Measurements from ENCODE around the gene CEP164.
"Not testable (repeated sequence)": the region's sequence is repeated elsewhere in the genome, so short reads cannot be mapped to it uniquely, and the experiment has no call there.

The CEP164 gene

GRCh38 chr11:117305145-117305544 lies 22.5 kb upstream of the CEP164 start:
- no peak for DNase-seq (ENCODE audit: low read depth in 2 of 2)

- no peak for DNase-seq (ENCODE audit: low read depth in 2 of 2)
These were observed 18.3 kb upstream of the CEP164 start for GRCh38 chr11:117309310-117309709.

GRCh38 chr11:117313091-117313490 lies 14.6 kb upstream of the CEP164 start:
- no peak for DNase-seq (ENCODE audit: low read depth in 2 of 2)

DNA sequence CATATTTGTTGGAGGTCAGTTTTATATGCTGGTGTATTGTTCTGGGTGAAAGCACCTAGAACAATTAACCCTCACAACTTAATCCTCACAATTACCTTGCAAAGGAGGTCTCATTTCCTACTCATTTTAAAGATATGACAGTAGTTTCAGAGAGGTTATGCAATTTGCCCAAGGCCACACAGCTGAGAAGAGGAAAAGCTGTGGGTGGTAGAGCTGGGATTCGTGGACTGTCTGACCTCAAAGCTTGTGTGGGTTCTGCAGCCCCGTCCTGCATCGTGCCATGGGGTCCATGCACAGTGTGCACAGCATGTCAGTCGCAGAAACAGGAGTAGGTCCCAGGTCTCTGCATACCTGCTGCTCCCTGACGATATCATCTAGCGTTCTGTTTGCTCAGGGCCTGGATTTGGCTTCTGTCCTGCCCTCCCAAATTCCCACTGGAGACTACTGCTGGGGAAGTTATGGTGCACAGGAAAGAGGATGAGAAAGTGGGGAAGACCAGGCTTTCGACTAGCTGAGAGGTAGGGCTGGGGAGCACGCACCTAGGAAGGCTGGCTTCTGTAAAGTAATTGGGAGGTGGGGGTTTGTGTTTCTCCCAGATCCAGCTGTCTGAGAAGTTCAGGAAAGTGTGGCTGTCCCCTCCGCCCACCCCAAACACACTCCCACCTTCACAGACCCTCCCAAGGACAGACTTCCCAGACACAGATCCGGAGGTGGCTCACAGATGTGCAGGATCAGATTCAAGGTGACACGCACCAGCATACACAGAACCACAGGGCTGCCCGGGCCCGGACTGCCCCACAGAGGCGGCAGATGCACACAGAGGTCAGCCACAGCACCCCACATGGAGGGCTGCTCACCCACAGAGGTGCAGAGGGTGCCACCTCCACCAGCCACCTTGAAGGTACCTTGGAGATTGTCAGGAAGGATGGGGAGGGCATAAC lies 13.6 kb upstream of the CEP164 start:
- no peak for DNase-seq (ENCODE audit: low read depth in 2 of 2)

DNA sequence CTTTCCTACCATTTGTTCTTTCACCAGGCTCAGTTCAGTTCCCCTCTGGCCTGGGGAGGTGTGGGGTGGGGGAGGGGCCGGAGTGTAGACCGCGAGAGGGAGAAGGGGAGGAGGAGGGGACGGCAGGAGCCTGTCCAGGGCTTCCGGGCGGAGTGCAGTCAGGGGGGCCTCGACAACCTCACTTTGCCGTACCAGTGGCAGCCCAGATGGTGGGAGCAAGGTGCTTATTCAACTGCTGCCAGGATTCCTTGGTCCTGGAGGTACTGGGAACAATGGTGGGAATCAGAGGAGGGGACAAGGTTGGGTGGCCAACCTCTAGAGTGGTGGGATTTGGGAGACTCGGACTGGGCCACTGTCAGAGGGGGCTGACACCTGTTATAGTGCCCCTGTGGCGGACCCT lies 12.8 kb upstream of the CEP164 start:
- DNase-seq (ENCODE audit: low read depth in 2 of 2) = no peak

DNA sequence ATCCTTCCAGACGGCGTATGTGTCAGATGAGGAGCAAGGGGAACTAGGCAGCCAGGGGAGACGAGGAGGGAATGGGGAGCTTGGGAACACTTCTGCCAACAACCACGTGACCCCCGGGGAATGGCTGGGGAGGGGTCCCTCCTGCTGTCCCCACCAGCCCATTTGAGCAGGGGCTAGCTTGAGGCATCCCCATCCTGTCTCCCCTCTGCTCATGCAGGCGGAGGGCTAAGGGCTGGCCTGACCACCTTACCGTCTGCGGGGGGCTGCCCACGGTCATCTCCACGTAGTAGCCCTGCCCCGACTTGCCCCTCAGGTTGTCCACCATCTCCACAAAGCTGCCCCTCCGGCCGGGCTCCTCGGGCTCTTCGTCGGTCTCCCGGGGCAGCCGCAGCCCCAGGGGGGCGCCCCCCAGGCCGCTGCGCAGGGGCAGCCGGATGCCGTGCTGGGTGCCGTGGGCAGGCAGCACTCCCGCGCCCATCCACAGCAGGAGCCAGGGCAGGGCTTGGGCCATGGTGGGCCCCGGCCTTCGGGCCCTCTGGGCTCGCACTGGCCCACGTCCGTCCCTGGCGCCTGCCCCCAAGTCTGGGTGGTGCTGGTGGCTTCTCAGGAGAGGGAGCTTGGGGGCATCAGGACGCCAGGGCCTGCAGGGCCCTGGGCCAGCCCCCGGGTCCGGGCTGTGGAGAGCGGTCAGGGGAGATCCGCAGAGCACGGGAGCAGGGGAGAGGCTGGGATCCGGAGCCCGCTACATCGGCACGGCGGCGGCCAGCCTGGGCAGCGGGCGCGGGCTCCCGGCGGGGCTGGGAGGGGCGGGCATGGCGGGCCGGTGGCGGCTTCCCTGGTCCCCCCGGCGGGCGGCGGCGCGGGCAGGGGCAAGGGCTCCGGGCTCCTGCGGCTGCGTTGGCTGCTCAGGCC lies 12.1 kb upstream of the CEP164 start:
- DNase-seq (ENCODE audit: low read depth in 2 of 2) = no peak

GRCh38 chr11:117316197-117316961 lies 11.3 kb upstream of the CEP164 start, which contains the start of gene BACE1:
BACE1 (minus strand) TSS chr11:117316256; CDS start chr11:117315795, 461 bp downstream.
- no peak for DNase-seq (ENCODE audit: low read depth in 2 of 2)

- DNase-seq (ENCODE audit: low read depth in 2 of 2) = no peak
These were observed 8.9 kb upstream of the CEP164 start for GRCh38 chr11:117318738-117319137.

GRCh38 chr11:117319214-117319840 lies 8.3 kb upstream of the CEP164 start:
- no peak for DNase-seq (ENCODE audit: low read depth in 2 of 2)

- DNase-seq (ENCODE audit: low read depth in 2 of 2) = not testable (repeated sequence)
These were observed 443 bp upstream of the CEP164 start for GRCh38 chr11:117327255-117327566.

- DNase-seq (ENCODE audit: low read depth in 2 of 2) = no peak
These were observed 839 bp downstream of the CEP164 start for GRCh38 chr11:117328375-117329010.

- DNase-seq (ENCODE audit: low read depth in 2 of 2) = no peak
These were observed 5.2 kb downstream of the CEP164 start for GRCh38 chr11:117332843-117333242.

- no peak for DNase-seq (ENCODE audit: low read depth in 2 of 2)
These were observed 6.3 kb downstream of the CEP164 start for GRCh38 chr11:117333917-117334316.

- DNase-seq (ENCODE audit: low read depth in 2 of 2) = no peak
These were observed 7.2 kb downstream of the CEP164 start for GRCh38 chr11:117334896-117335295.

- no peak for DNase-seq (ENCODE audit: low read depth in 2 of 2)
These were observed 7.7 kb downstream of the CEP164 start for GRCh38 chr11:117335399-117335798.

DNA sequence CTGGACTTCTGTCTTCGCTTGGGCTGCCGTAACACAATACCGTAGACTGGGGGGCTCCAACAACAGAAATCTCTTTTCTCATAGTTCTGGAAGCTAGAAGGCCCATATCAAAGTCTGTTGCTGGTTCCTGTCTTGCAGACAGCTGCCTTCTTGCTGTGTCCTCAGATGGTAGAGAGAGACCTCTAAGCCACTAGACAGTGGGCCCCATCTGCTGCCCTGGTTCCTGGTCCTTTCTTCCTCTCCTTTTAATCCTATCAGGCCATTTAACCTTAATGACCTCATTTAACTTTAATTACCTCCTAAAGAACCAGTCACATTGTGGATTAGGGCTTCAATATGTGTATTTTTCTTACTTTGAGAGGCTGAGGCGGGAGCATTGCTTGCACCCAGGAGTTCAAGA lies 9.4 kb downstream of the CEP164 start:
- no peak for DNase-seq (ENCODE audit: low read depth in 2 of 2)

GRCh38 chr11:117345039-117345438 lies 17.4 kb downstream of the CEP164 start:
- no peak for DNase-seq (ENCODE audit: low read depth in 2 of 2)

DNA sequence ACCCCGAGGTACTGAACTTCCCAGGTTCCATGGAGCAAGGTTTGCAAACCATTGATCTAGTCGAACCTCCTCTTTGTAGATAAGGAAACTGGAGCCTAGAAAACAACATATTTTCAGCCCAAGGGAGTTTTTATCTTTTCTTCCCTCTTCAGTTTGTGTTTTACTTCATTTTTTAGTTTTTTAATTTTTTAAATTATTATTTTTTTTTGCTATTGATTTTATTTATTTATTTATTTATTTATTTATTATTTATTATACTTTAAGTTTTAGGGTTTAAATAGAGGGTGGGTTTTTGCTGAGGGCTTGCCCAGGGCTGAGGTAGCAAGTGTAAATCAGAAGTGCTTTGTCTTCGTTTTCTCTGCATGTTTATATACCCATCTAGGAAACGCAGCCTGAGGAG lies 26.9 kb downstream of the CEP164 start:
- no peak for DNase-seq (ENCODE audit: low read depth in 2 of 2)

- DNase-seq (ENCODE audit: low read depth in 2 of 2) = no peak
These were observed 28.7 kb downstream of the CEP164 start for GRCh38 chr11:117356126-117356890.

GRCh38 chr11:117361432-117361831 lies 33.8 kb downstream of the CEP164 start:
- no peak for DNase-seq (ENCODE audit: low read depth in 2 of 2)
